Fibroblast of mammary gland (primary cell): ENCODE results near the gene TBC1D9B.
A peak's percentile ranks its signal among the peaks of the same experiment; 100 is the strongest.

Experiments used
- DNase-seq: peaks from one replicate; pipeline ENCODE4 v3.0.0-alpha.2; 2010; ENCODE audit warnings: low read depth
- H3K4me3 ChIP-seq: 2 replicates; pipeline ENCODE4 v1.5.1; 2011; ENCODE audit warnings: low read depth, mild to moderate bottlenecking, low read length, moderate library complexity; ENCODE audit not compliant: control insufficient read depth
- CTCF ChIP-seq: conservative IDR thresholded peaks from 2 replicates; pipeline ENCODE4 v1.5.1; 2011; ENCODE audit warnings: low read depth, low read length, inconsistent platforms; ENCODE audit not compliant: control insufficient read depth, insufficient read depth

The TBC1D9B gene

GRCh38 chr5:179867079-179867465 is 40.6 kb downstream of the TBC1D9B start:
- TF ChIP-seq CTCF: no peak
- DNase-seq: no peak
- H3K4me3 ChIP-seq: no peak overlapping the region

- peak; percentile 6 for DNase-seq
- TF ChIP-seq CTCF: no peak
- no peak overlapping the region for H3K4me3 ChIP-seq
Observed at GRCh38 chr5:179866241-179867078, 41.2 kb downstream of the TBC1D9B start.

DNA sequence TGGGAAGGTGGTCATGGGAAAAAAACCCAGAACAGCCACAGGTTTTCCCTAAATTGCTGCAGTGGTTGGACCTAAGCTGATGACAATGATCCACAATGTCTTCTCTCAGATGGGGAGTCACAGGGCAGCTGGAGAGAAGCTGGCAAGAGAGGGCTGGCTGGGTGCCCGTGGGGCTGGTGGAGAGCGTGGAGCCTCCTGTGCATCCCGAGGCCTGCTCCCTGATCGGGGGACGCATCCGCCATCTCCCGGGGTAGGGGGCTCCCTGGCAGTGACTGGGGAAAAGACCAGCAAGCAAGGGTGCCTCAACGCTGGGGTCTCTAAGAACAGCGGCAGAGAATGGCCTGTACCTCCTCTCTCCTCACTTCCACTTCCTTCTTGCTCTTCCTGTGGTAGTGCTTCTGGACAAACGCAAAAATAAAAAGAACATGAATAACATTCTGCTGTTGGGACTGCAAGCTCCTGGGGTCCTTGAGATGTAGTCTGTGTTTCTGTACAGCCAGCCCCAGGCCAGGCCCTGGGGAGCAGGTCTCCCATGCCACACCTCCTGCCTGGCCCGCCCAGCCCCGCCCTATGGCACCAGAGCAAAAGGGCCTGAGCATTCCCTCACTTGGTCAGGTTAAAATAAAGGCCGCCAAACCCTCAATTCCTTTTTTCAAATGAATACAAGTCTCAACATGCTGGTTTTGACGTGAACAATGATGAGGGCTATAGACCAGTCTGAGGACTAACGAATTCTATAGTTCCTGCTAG is 42.0 kb downstream of the TBC1D9B start:
- H3K4me3 ChIP-seq: no peak overlapping the region
- TF ChIP-seq CTCF: no peak
- DNase-seq: no peak

DNA sequence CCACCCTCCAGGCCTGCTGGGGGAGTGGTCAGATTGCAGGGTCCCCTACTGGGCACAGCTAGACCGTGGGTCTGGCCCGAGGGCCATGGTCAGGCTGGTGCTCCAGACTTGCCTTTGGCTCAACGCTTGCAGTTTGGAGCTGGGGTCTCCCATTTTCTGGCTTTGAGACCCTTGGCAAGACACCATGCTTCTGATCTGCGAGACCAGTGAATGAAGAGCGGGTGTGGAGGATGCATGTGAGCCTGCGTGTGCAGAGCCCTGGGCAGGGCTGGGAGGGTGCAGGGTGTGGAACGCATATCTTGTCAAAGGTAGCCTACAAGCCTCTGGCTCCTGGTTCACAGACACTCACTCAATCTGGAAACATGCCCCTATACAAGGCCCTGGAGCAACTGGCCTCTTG is 43.0 kb downstream of the TBC1D9B start:
- no peak for TF ChIP-seq CTCF
- no peak for DNase-seq
- no peak overlapping the region for H3K4me3 ChIP-seq

GRCh38 chr5:179863449-179864085 is 44.1 kb downstream of the TBC1D9B start:
- DNase-seq: no peak
- no peak for TF ChIP-seq CTCF
- H3K4me3 ChIP-seq: no peak overlapping the region

DNA sequence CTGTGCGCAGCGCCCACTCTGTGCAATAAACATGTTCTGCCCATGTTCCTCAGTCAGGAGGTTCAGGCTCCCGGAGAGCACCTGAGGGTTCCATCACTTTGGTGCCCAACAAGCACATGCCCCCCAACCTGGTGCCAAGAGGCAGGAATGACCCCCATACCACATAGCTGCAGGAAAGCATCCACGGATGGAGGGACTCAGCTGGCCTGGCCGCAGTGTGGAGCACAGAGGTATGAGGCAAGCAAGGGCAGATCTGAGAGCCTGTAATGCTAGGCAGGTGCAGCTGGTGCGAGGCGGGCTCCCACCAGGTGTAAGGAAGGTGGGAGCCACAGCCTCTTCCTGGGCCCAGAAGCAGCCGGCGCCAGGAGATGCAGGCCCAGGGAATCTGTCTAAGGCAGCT is 44.8 kb downstream of the TBC1D9B start:
- no peak for TF ChIP-seq CTCF
- DNase-seq: no peak
- H3K4me3 ChIP-seq: no peak overlapping the region
